ENCODE measurements around the gene EFCAB12.
A peak's percentile ranks its signal among the peaks of the same experiment; 100 is the strongest.
"Not testable (repeated sequence)": the region's sequence is repeated elsewhere in the genome, so short reads cannot be mapped to it uniquely, and the experiment has no call there.

The EFCAB12 gene

DNA sequence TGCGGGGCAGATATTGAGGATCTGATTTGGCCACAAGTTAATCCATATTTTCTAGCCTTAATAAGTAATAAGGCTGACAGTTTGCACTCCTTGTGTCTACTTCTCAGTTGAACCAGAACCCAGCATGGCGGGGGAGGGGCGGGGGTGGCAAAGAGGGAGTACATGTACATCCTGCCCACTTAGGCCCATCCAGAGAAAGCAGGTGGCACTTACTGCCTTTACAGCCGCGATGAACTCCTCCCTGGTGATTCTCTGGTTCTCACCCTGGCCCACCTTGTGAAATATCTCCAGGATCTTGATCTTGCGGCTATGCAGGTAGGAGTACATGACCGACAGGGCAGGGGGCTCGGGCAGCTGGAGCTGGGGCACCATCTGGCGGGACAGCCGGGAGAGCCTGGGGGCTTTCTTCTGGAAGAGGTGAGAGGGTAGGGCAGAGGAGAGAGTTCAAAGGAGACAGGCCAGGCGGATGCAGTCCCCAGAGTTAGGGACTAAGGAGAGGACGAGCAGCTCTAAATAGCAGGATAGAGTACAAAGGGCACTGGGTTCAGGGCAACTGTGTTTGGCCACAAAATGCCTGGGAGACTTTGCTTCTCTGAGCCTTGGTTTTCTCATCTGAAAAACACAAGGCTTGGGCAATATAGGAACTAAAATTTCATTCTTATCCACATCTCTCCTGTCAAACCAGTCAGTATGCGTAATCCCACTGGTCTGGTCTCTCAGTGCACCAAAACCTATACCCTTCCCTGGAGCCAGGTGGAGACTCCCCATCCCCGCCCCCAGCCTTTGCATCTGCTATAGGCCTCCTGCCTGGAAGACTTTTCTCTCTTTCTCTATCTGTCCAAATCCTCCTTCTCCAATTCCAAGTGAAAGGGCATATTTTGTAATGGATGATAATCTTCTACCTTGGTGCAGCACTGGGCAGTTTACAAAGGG, 10.1 kb downstream of the EFCAB12 start:
- DNase-seq: no peak

DNA sequence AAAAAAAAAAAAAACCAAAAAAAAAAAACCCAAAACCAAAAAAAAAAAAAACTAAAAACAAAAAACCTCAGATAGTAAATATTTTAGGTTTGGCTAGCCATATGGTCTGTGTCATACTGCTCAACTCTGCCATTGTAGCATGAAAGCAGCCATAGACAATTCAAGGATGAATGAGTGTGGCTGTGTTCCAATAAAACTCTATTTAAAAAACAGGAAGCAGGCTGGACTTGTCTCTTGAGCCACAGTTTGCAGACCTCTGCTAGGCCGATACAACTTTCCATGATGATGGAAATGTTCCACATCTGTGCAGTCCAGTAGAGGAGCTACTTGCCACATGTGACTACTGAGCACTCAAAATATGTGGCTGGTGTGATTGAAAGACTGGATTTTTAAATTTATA, 11.1 kb downstream of the EFCAB12 start:
- no peak for DNase-seq

DNA sequence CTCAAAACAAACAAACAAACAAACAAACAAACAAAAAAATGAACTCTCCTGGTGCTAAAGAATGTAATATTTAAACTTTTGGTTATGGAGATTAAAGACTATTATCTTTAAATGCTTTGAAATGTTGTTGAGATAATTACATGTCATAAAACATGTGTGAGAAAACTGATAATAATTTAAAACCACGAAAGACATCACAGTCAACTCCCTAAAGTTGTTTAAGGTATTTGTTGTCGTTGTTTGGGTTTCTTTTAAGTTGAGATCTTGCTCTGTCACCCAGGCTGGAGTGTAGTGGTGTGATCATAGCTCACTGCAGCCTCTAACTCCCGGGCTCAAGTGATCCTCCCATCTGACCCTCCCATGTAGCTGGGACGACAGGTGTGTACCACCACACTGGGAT, 12.0 kb downstream of the EFCAB12 start:
- no peak for DNase-seq

DNA sequence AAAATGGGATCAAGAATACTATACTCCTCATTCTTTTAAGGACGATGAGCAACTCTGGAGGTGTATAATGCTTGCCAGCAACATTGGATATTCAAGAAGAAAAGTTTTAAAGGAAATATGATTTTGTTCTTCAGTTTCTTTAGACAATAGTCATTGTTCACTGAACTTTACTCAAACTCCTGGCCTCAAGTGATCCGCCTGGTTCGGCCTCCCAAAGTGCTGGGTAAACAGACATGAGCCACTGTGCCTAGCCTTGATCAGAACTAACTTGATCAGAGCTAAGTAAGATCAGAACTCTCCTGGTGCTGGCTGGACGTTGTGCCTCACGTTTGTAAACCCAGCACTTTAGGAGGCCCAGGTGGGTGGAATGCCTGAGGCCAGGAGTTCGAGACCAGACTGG, 12.6 kb downstream of the EFCAB12 start:
- DNase-seq: no peak

DNA sequence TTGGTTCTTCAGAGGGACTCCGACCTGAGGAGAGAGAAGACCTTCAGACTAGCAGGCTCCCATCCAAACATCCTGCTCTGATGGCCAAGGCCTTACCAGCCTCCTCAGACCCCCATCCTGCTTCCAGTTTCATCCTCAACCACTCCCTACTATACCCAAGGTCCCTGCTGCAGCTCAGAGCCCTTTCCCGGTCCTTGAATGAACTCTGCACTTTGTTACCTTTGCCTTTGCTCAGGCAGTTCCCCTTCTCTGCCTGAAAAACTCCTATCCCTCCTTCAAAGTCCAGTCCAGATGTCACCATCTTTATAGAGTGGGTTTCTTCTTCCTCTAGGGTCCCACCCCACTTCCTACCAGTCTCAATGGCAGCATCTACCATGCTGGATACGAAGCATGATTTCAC, 13.1 kb downstream of the EFCAB12 start:
- no peak for DNase-seq

DNA sequence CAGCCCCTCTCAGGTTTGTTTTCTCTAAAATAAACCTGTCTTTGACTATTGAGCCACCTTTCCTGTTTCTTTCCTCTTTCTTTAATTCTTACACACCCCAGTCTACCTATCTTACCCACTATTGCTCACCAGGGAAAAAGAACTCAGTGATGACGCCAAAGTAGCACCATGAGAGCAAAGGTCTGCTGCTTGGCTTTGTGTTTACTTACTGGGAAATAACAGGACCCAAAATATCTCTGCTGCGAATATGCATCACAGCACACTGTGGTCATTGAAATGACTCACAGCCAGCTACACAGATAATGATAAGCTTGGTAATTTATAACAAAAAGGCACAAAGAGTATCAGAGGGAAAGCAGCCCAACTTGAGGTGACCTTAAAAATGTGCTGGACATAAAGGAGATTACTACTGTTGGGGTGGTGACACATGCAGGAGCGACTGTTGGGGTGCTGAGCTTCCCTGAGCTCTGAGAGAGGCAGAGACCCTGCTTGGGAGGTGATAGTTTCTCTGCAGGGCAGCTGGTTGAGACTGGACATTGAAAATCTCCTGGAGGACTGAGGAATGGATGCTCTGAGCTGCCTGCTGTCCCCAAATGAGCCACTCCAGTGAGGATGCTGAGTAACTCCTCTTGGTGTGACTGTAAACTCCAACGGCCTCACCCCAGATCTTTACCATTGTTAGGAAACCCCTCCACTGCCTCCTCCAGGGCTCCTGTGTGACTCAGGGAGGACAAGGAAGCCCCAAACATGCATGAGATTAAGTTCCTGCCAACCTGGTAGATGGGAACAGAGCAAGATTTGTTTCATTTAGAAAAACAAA, 14.5 kb downstream of the EFCAB12 start:
- no peak for DNase-seq

DNA sequence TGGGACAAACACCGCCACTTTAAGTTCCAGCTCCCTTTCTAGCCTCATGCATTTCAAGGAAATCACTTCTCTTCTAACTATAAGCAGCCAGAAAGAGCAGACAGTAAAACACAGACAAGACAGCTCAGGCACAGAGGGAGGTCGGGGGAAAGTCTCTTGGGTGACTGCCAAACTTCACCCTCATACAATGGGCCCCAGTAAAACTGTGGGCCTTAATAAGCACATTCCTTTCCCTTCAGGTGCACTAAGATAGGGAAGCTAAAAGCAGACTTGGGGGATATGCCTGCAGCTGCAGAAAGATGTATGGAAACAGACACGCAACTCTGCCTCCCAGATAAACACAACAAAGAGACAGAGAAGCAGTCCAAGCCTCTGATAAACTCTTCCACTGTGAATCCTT, 15.2 kb downstream of the EFCAB12 start:
- DNase-seq: not testable (repeated sequence)

DNA sequence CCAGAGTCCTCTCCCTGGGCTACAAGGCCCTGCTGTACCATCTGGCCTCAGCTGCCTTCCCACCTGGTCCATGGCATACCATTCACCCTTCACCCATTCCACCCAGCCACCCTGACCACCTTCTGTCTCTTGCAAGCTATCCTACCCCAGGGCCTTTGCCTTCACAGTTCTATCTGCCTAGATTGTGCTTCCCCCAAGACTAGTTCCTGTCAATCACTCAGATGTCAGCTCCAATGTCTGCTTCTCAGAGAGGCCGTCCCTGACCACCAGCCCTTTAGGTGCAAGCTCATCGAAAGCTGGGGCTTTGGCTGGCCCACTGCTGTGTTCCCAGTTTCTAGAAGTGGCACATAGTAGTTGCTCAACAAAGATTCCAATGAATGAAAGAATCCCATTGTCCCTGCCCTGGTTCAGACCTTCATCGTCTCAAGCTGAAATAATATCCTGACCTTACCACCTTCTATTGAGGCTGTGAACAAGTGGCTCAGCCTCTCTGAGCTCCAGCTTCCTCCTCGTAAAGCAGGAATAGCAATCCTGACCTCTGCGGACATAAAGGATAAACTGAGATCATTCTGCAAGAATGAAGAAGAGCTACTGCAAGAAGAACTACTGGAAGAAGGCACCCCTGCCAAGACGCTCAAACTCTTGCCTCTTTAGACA, 15.8 kb downstream of the EFCAB12 start:
- no peak for DNase-seq

DNA sequence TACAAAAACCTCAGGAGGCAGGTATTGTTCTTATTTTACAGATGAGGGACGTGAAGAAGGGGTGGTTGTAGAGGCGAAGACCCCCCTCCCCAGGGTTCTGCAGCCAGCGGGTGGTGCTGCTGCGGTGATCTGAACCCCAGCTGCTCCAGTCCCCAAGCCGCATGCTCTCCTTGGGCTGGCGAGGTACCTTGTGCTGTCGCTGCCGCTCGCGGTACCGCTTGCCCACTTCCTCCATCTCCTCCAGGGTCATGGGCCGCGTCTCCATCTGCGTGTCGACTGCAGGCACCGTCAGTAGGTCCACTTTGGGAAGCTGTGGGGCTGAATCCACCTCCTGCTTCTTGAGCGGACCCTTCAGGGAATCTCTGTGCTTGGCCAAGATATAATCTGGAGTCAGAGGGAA, 17.5 kb downstream of the EFCAB12 start:
- DNase-seq: no peak

DNA sequence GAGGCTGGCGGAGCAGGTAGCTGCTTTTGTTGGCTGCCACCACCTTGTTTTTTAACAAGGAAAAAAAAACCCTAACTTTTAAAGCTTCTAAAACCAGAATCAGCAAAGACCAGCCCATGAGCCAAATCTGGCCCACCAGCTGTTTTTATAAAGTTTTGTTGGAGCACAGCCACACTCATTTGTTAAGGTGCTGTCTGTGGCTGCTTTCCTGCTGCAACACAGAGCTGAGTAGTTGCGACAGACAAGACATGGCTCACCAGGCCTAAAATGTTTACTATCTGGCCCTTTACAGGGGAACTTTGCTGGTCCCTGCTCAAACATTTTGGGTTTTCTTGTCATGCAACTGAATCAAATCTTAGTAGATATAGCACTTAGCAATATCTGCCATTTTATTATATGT, 18.9 kb downstream of the EFCAB12 start:
- no peak for DNase-seq

DNA sequence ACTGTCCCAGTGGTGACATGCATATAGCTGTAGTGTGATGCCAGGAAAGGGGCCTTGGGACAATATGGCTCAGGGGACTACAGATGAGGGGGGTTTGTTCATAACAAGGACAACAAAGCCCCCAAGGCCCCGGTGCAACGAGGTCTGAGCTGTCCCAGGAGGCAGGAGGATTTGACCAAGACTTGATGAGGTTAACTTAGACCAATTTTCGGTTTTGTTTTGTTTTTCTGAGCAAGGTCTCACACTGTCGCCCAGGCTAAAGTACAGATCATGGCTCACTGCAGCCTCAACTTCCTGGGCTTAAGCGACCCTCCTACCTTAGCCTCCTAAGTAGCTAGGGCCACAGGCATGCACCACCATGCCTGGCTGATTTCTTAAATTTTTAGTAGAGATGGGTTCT, 23.8 kb downstream of the EFCAB12 start:
- DNase-seq: no peak

DNA sequence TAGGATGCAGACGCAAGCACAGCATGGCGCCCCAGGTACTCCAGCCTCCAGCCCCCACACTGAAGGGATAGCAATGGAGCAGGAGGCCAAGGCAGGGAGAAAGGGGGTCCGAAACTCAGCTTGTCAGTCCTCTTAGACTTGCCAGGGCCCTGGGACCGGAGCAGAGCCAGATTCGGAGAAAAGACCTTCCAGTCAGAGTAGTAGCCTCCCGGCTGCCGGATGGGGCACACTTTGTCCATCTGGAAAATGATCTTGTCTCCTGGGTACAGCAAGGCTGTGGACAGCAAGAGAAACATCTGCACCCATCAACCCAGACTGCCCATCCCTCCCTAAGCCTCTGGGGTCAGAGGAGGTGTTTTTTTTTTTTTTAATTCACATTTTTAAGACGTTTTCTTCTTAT, 24.3 kb downstream of the EFCAB12 start:
- no peak for DNase-seq

DNA sequence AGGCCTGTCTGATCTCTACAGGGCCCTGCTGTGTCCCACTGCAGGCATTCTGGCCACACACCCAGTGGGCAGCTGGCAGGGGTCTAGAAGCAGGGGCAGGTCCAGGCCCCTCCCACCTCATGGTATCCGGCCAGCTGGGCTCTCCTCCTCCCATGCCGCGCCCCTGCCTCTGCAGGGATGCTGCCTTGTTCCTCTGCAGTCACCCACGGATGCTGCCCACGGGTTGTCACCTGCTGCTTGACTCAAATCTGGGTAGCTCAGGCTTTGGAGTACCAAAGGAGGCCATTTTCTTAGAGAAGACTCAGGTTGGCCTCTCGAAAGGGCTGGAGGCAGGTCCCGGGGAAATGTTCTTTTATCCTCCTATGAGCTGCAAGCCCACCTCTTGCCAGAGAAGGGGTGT, 25.0 kb downstream of the EFCAB12 start:
- DNase-seq: no peak

DNA sequence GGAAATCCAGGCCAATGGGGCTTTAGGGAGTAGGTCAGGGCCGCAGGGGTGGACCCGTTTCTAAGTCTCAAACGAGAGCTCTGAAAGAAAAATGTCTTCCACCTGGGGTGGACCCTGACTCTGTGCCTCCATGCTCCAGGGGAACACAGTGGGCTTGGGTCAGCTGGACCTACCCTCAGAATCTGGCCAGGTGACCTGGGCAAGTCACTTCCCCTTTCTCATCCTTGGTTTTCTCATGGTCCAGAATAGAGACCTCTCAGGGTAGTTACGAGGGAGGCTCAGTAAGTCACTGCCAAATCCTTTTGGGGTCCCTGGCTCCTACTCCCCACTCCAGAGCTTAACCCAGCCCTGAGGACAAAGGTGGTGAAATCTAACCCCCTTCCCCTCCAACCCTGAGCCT, 25.8 kb downstream of the EFCAB12 start:
- no peak for DNase-seq

DNA sequence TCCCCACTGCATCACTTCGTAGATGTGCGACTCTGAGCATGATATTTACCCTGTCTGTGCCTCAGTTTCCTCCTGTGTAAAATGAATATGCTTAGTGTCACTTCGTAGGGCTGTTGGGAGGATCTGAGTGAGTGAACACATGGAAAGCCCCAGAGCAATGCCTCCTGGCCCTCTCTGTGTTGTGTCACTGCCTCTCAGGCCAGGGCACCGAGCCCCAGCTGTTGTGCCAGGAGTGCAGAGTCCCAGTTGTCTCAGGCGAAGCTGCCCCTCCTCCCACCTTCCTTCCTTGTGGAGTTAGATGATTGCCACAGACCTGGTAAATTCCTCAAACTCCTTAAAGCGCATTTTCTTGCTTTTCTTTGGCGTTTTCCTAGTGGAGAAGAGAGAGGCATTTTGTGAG, 26.2 kb downstream of the EFCAB12 start:
- DNase-seq: no peak

DNA sequence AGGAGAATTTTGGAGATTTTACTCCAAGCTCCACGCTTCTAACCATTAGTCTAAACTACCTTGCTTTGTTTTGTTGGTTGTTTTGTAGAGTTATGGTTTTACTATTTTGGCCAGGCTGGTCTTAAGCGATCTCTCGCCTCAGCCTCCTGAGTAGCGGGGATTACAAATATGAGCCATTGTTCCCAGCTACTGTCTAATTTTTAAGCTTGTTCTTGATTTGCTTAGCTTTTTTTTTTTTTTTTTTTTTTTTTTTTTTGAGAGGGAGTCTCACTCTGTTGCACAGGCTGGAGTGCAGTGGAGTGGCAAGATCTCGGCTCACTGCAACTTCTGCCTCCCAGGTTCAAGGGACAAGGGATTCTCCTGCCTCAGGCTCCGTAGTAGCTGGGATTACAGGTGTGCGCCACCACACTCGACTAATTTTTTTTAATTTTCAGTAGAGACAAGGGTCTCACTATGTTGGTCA, 28.5 kb downstream of the EFCAB12 start:
- no peak for DNase-seq

DNA sequence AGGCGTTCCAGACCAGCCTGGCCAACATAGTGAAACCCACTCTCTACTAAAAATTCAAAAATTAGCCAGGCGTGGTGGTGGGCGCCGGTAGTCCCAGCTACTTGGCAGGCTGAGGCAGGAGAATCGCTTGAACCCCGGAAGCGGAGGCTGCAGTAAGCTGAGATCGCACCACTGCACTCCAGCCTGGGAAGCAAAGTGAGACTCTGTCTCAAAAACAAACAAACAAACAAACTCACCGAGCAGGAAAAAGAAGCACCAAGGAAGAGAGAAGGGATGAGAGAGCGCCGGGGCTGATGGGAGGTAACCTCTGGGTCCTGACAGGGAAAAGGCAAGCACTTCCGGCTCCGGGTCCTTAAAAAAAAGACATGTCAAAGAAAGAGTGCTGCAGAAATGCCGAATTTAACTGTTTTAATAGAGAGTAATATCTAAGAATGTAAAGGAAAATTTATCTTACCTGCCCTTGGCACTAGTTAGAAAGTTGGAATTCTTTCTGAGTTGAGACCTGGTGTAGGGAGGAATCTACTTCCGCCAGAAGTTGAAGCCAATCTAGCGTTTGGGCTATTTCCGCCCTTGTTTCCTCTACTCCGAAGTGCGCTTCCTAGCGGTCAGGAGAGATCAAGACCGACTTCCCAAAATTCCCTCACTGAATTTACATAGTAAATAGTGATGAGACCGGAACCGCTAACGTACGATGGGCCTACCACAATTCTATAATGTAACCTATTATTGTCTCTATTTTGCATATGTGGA, 29.1 kb downstream of the EFCAB12 start:
- peak; percentile 92 for DNase-seq

DNA sequence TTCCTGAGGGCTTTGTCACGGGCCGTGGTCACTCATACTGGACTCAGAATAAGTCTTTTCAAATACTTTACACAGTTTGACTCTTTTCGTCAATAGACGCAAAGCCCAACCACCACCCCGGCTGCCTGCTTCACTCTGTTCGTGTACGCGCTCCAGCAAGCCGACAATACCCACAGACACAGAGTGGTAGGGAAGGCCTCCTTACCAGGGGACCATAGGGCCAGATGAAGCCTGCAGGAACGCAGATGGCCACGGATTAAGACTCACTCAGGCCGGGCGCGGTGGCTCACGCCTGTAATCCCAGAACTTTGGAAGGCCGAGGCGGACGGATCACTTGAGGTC, 29.7 kb downstream of the EFCAB12 start:
- no peak for DNase-seq

DNA sequence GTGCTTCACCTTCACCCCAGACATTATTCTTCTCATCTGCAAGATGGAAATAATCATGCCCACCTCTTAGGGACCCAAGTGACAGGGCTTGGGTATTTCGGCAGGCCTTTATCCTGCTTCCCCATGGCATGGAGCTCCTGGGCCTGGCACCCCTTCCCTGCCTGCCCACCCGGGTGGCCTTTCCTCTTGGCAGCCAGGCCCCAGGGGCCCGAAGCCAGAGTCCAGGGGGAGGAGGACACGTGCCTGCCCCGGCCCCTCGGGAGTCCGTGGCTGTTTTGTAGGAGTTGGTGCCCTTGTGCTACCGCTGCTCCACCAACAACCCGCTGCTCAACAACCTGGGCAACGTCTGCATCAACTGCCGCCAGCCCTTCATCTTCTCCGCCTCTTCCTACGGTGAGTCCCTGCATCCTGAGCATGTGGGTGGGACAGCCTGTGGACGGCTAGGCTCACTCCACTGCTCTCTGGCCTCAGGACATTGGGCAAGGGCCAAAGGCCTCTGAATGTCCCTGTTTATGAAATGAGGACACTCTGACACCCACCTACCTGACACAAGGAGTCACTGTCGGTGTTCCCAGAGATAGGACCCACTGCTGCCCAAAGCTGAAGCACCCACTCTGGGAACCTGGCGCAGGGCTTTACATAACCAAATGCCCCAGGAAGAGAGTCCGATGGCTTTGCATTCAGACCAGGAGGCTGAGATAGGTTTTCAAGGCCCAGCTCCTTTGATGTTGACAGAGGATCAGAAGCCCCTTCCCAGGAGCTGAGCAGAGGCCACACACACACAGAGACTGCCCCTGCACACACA, 34.5 kb downstream of the EFCAB12 start:
- not testable (repeated sequence) for DNase-seq

DNA sequence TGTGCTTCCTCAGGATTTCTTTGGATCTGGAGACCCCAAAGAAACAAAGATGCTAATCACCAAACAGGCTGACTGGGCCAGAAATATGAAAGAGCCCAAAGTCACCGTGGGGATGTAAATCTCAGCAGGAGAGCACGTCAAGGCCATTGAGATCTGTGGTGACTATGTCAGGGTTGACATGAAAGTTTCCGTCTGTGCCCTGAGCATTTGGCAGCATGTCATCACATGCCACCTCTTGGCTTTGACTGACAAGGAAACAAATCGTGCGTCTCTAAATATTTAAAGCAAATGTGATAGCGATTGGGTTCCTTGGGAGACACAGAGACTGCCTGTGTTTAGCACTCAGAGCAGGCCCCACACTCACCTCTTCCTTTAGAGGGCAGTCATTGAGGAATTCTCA, 35.2 kb downstream of the EFCAB12 start:
- DNase-seq: no peak

DNA sequence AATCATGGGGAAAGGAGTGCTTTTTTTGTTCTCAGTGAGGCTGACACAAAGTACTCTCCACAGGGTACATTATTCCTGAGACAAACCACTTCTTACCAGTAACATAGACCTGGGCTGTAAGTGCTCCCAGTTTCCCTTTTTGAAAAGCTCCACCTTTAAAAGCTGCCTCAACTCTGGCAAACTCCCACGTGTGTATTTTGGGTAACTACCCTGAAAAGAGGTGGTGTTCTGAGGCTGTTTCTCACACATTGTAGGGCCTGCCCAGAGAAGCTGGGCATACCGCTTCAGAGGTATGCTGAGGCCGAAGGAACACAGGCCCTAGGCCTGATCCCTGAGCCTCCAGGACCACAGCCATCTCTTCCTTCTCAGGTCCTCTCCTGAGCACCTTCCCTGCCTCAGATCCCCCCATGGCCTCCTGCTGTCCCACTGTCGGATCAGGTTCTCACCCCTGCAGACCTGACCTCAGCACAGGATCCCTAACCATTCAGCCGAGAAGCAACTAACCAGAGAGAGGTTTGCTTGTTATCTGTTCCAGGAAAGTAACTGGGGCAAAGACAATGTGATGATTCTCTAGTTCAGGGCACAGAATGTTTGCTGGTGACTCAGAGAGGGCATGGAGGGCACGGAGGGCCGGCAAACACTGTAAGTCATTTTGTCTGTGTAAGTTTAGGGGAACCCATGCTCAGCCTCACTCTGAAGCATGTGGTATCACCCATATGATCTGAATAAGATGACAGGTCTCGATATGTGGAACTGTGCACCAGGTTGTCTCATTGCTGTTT, 36.1 kb downstream of the EFCAB12 start:
- DNase-seq: not testable (repeated sequence)

Data from NCI-H510A treated with DMSO at 0.1 percent for 48 hours (cell line).